Esophagus mucosa (tissue), 1 donor: ENCODE data around the gene MPLKIP. TPM values are rescaled to one million over a fixed set of nuclear protein-coding genes. Genes with fewer than 3 reads are reported as not detected.
A peak's percentile ranks its signal among the peaks of the same experiment; 100 is the strongest.
"Not testable (repeated sequence)": the region's sequence is repeated elsewhere in the genome, so short reads cannot be mapped to it uniquely, and the experiment has no call there.

Experiments used
- ATAC-seq: fragments of 200-7000 bp; cut with Tn5 transposase; one replicate; pipeline ENCODE4 v1.9.1; 2020
- total RNA-seq: library from RNA; stranded (reverse); gene quantifications from one replicate; pipeline ENCODE4 v1.2.4, GENCODE V29; 2023
- donor health status: DM: yes; HTN: yes; CAD: no.

MPLKIP gene
- total RNA-seq, result 23.3 TPM

DNA sequence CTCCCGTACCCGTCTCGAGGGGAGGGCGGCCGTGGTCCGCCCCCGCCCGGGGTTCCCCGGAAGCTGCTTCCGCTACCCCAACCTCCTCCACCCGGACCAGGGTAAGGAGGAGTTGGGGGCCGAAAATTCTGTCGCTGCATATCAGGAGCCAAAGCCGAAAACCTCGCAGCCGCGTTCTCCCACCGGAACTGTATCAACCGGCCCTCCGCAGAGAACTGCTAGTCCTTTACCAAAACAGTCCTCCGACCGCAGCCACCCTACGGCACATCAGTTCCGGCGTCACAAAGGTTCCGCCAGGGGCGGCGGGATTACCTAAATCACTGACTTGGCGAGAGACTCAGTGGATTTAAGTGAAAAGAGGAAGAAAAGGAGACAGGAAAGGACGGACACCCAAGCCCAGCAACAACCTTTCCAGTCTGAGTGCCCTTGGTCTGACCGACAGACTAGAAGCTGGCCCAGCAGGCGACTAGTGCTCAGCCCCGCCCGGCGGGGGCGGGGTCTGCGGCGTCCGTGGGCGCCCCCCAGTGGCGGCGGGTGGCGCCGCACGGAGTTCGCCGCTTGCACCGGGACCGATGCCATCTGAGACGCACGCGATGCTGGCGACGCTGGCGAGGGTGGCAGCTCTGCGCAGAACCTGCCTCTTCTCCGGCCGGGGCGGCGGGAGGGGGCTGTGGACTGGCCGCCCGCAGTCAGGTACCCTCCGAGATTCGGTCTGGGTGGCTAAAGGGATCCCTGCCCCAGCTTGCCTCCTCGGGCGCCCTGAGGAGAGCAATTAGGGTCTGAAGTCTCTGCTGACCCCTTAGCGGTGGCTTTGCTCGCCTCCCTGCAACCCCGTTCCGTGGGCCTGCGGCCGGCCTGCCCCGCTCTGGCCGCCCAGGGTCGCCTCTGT is at the start of gene MPLKIP, which contains the start of gene SUGCT:
Gene MPLKIP (minus strand): TSS at position 195 of the 889 bp plus-strand sequence. CDS start 55 bp downstream, at position 140.
Gene SUGCT (plus strand): TSS at position 578 of the 889 bp plus-strand sequence.
- ATAC-seq, result peak; percentile 98

DNA sequence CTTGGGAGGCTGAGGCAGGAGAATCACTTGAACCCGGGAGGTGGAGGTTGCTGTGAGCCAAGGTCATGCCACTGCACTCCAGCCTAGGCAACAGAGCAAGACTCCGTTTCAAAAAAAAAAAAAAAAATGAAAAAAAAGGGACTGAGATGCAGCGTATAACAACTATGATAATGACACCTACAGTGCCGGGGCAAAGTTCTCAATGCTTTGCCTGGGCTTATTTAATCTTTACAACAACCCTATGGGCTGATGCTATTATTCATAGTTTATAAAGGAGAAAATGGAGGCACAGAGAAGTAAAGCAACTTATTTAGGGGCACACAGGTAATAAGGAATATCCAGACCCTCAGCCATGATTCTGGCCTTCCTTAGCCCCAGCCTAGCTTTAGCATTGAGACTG is 48.0 kb upstream of the MPLKIP start:
- ATAC-seq, result no peak

DNA sequence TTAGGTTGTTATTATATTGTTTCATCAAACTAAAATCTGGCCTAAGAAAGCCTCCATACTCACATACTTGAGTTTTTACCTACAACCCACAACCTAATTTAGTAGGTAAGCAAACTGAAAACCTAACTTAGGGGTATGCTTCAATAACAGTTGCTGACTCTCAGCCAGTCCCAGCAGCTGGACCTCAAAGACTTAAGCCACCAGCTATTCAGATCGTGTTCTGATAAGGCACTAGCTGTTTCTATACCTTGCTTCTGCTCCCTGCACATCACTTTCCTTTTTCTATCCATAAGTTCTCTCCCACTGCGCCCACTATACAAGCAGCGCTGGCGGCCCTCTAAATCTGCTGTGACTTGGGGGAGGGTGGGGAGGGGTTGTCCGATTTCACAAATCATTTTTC is 42.6 kb upstream of the MPLKIP start:
- no peak for ATAC-seq

DNA sequence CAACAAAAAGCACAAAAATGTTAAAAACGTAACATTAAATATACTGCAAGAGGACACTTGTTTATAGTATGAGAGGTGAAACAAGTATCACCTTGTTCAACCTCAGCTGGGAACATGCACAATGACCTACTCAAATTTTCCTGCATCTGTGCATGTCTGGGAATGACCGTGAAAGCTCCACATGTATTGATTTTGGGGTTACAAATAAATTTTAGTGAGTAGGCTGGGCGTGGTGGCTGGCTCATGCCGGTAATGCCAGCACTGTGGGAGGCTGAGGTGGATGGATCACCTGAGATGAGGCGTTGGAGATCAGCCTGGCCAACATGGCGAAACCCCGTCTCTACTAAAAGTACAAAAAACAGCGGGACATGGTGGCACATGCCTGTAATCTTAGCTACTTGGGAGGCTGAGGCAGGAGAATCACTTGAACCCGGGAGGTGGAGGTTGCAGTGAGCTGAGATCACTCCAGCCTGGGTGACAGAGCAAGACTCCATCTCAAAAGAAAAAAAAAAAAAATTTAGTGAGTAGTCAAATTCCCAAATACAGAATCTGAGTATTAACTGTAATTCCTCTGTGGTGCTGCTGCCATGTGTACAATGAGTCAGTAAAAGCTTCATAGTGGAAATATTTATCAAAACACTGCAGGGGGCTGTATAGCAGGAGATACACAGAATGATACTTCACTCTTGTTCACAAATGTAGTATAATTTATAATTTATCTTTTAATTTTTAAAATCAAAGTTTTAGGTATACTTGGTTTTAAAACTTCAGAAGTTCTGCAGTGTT is 41.5 kb upstream of the MPLKIP start:
- no peak for ATAC-seq

DNA sequence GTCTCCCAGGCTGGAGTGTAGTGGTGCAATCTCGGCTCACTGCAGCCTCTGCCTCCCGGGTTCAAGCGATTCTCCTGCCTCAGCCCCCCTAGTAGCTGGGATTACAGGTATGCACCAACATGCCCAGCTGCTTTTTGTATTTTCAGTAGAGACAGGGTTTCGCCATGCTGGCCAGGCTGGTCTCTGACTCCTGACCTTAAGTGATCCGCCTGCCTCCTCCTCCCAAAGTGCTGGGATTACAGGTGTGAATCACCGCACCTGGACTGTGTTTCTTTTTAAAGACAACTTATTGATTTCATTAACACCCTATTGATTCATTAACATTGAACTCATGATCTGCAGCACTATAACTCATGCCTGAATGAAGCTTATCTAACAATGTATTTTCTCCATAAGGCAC is 40.8 kb upstream of the MPLKIP start:
- not testable (repeated sequence) for ATAC-seq

DNA sequence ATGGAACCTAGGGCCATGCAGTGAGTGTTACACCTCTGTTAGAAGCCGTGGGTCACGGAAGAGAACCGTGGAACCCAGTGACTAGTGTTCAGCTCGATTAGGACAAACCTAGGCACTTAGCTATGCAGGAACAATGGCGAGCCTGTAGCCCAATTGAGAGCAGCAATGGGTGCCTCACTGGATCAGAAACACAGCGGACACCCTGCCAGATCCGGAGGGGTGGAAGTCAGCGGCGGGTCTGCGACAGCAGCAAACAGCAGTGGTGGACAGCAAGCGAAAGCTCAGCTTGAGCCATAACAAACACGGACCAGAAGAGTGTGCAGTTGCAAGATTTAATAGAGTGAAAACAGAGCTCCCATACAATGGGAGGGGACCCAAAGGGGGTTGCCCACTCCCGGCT is 38.7 kb upstream of the MPLKIP start:
- ATAC-seq, result not testable (repeated sequence)

DNA sequence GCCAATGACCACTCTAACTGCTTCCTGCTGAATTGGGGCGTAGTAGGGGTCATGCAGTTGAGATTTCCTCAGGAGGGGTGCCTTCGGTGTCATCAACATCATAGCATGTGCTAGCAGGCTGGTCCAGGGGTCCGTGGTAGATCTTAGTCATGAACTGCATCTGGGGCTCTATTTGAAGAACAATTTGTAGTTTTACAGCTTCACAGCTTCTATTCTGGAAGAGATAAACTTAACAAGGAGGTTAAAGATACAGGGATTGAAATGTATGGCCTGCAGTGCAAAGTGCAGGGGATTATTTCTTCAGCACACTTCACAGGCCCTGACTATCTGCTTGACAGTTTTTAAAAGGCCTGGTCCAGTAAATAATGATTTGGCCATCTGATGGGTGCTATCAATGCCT is 33.8 kb upstream of the MPLKIP start:
- not testable (repeated sequence) for ATAC-seq

DNA sequence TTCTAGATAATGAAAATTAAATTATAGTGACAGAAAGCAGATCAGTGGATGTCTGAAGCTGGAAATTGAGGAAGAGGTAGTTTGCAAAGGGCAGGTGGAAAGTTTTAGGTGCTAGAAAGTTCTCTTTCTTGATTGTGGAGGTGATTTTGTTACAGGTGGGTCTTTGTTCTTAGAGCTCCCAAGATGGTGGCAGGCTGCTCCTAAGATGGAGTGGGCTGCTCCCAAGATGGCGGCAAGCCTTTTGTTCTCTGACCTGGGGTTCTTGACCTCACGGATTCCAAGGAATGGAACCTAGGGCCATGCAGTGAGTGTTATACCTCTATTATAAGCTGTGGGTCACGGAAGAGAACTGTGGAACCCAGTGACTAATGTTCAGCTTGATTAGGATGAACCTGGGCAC is 32.9 kb upstream of the MPLKIP start:
- no peak for ATAC-seq

DNA sequence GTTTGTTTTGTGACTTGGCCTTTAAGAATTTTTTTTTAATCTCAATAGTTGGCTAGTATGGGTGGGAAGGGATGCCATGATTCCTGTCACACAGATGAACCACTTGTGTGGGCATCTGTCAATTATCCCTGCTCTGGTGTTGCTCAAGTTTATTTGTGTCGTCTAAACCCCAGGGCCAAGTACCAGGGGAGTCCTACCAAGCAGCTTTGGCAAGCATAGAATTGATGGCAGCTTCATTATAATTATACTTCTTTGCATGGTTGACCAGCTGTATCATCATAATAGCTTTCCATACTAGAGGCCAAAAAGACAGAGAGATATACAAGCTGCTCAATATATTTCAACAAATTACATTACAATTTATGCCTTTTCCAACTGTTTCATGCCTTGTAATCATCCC is 30.8 kb upstream of the MPLKIP start:
- ATAC-seq, result no peak

DNA sequence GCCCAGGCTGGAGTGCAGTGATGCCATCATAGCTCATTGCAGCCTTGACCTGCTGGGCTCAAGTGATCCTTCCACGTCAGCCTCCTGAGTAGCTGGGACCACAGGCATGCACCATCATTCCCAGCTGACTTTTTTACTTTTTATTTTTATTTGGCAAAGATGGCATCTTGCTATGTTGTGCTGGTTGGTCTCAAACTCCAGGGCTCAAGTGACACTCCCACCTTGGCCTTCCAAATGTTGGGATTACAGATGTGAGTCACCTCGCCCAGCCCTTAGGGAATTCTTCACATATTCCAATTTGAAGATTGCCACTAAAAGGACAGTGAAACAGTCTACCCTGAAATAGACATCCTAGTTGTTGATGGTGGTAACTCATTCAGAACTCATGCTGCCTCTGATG is 28.1 kb upstream of the MPLKIP start:
- no peak for ATAC-seq

DNA sequence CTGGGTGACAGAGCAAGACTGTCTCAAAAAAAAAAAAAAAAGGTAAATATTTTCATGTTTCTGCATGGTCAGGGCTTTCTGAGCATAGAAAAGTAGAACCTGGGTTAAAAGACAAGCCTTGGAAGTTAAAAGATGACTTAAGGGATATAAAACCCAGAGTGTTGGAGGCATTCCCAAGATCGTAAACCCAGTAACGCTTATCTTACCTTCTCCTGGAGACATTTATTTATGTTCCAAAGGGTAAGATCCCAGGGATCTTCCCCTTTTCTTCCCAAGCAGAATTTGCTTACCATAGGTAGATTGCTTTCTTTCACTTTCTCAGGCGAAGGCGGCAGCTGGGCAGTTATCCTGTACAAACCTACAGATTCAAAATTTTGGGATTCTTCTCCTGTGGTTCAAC is 22.6 kb upstream of the MPLKIP start:
- ATAC-seq, result no peak

DNA sequence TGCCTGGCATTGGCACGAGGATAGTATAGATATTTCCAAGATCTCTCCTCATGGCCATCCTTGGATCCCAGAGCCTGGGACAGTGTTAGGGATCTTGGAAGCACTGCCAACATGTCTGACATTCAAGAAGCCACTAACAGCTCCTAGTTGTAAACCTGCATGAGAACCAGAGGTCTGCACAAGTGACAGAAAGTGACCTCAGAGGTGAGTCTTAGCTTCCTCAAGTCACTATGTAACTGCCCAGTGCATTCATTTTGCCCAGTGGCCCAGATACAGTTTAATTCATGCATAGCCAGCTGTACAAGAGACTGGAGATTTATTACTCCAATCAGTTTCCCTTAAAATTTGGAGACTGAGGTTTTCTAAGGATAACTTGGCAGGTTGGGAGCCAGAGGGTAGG is 17.1 kb upstream of the MPLKIP start:
- ATAC-seq, result no peak

DNA sequence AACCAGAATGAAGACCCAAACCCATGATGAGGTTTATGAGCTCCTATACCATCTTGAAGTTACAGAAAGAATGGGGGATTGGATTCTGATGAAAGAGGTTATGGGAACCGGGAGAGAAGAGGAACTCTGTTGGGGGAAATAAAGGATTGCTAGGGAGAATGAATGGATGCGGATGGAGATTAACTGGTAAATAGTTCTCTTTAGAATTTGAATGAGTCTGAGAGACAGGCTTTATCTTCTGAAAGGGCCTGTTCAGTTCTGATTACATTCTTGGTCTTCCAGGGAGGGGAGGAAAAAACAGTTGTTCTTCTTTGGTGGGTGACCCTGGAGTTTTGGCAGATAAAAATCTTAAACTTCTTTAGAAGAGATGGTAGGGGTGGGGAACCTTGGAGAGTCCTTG is 14.2 kb upstream of the MPLKIP start:
- ATAC-seq, result no peak

DNA sequence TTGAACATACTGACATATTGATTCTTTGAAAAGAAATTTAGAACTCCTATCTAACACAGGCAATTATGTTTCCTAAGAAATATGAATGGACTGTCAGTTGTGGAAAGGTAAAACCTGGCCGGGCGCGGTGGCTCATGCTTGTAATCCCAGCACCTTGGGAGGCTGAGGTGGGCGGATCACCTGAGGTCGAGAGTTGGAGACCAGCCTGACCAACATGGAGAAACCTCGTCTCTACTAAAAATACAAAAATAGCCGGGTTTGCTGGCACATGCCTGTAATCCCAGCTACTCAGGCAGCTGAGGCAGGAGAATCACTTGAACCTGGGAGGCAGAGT is 13.8 kb upstream of the MPLKIP start:
- ATAC-seq, result not testable (repeated sequence)

DNA sequence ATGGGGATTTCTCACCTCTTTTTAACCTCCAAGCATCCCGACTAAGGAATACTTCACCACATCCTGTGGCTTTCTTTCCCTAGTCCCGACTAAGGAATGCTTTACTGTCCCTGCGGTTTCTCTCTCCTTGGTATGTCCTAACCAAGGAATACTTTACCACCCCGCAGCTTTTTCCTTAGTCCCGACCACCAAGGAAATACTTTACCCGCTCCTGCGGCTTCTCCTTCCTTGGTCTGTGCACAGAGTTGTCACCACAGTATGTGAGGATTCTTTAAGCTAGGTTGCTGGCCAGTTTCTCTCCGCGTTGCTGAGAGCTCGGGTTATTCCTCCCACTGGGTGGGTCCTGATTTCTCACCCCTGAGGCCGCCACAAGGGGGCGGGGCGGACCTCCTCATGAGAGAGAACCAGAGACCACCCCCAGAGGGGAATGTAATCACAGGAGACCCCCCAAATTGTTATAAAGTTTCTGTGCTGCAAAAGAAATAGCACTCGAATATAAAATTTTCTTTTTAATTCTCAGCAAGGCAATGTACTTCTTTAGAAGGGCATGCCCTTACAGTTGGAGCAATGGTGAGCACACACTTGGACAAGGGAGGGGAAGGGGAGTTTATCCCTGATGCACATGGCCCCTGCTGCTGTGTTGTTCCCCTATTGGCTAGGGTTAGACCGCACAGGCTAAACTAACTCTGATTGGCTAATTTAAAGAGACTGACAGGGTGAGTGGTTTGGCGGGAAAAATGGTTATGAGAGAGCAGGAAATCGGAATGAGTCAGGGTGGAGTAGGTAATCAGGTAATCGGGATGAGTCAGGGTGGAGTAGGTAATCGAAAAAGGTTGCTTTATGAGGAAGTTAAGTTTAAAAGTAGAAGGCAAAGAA is 13.2 kb upstream of the MPLKIP start:
- ATAC-seq, result no peak

DNA sequence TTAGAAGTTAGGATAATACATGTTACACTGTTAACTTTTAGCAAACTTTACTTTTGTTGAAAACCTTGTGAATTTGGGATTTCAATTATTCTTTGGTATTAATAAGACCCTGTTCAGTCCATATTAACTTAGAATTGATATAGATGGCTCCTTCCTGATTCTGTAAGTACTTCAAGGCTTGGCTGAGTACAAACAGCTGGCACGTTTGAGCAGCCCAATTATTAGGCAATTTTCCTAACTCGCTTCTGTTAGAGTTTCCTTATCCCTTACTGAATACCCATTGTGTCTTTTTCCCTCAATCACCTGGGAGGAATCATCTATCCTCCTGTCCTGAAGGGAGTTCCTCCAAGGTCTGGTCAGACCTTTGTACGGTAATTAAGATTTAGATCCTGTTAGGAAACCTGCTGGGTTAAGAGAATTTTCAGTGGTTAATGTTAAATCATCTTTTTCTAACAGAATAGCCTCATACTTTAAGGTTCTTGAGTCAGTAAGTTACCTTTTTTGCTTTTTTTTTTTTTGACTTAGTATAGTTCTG is 11.2 kb upstream of the MPLKIP start:
- not testable (repeated sequence) for ATAC-seq

DNA sequence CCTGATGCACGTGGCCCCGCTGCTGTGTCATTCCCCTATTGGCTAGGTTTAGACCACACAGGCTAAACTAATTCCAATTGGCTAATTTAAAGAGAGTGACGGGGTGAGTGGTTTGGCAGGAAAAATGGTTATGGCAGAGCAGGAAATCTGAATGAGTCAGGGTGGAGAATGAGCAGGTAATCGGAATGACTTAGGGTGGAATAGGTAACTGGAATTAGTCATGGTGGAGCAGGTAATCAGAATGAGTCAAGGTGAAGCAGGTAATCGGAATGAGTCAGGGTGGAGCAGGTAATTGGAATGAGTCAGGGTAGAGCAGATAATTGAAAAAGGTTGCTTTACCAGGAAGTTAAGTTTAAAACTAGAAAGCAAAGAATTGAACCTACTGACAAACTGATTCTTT is 7.5 kb upstream of the MPLKIP start:
- peak; percentile 96 for ATAC-seq

DNA sequence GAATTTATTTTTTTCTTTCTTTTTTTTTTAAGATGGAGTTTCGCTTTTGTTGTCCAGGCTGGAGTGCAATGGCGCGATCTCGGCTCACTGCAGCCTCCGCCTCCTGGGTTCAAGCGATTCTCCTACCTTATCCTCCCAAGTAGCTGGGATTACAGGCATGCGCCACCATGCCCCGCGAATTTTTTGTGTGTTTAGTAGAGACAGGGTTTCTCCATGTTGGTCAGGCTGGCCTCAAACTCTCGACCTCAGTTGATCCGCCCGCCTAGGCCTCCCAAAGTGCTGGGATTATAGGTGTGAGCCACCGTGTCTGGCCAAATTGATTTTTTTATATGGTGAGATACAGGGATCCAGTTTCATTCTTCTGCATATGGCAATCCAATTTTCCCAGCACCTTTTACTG is 5.5 kb upstream of the MPLKIP start:
- ATAC-seq, result not testable (repeated sequence)

DNA sequence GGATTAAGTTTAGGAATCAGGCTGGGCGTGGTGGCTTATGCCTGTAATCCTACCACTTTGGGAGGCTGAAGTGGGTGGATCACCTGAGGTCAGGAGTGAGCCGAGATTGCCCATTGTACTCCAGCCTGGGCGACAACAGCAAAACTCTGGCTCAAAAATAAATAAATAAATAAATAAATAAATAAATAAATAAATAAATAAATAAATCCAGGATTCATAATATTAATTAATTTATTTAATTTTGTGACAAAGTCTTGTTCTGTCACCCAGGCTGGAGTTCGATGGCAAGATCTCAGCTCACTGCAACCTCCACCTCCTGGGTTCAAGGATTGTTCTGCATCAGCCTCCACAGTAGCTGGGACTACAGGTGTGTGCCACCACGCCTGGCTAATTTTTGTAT is 4.6 kb upstream of the MPLKIP start:
- ATAC-seq, result no peak

DNA sequence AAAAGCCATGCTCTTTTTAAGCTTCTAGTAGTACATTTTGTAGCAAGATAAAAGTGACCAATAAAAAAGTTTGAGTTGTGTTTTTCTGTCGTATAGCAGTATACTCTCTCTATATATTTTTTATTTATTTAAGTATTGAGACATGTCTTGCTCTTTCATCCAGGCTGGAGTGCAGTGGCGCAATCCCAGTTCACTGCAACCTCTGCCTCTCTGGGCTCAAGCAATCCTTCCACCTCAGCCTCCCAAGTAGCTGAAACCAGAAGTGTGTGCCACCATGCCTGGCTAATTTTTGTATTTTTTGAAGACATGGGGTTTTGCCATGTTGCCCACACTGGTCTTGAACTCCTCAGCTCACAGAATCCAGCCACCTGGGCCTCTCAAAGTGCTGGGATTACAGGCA is 3.1 kb upstream of the MPLKIP start:
- no peak for ATAC-seq

DNA sequence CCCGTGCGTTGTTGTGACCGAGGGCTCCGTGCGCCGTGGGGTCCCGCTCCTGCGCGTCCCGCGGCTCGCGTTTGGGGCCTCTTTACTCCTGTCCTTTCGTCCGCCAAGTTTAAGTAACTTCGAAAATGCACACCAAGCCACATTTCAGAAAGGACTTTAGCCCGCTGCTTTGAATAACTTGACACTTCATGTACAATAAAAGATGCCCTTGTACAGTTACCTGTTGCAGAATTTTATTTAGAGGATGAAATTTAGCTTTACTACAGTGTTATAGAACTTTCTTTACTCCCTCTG is 842 bp upstream of the MPLKIP start:
- no peak for ATAC-seq

DNA sequence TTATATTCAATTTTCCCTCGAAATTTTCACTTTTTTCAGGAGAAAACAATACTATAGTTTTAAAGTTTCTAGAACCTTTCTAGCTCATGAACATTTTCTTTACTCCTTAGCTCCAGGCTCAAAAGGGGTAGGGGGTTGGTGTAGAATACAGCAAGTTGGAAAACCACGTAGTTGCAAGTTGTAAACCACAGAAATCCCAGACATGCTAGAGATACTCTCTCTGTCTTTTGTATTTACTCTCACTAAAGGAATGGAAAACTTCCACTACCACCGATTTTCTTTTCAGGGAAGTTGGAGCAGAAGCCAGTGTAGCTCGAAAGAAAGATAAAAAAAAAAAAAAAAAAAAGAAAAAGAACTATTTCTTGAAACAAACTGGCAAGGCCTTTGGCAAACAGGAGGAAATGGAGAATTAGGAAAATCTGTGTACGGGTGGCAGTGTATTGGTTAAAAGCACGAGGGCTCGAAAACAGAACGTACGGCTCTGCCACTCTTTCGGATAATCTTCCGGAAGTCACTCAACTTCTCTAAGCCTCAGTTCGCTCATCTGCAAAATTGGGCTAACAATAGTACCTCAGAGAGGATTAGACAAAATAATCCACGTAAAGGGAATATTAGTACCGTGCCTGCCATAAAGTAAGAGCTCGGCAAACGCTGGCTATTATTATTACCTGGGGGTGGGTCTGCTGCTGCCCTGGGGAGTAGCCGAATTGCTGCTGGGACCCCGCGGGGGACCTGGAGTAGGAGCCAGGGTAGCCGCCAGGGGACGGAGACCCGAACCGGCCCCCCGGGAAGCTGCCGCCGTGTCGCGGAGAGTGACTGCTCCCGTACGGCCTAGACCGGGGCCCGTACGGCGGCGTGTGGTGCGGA is 628 bp downstream of the MPLKIP start:
- peak; percentile 65 for ATAC-seq
